Spleen (tissue), 11 donors: ENCODE data around the gene ADPGK. TPM values are rescaled to one million over a fixed set of nuclear protein-coding genes. Genes with fewer than 3 reads are reported as not detected.

Experiments
- DNase-seq: peaks from one replicate; pipeline ENCODE4 v3.0.0-alpha.2; 2020
- H3K27ac ChIP-seq, 8 donors: fragments of 200-600 bp; sonication (generic) in 7 of 8; 1 replicate in 4 of 8; 2 replicates in 4 of 8; pipeline versions ENCODE4 v1.5.0 to v1.8.0; 2016 to 2021; ENCODE audit warnings: inconsistent platforms in 4 of 8, mild to moderate bottlenecking in 4 of 8, moderate library complexity in 1 of 8
- H3K27me3 ChIP-seq, 7 donors: fragments of 200-600 bp; sonication (generic) in 6 of 7; replicated peaks in 1 of 7; 1 replicate in 4 of 7; 2 replicates in 3 of 7; pipeline versions ENCODE4 v1.5.0 to v1.8.0; 2016 to 2021; ENCODE audit warnings: inconsistent platforms in 3 of 7, mild to moderate bottlenecking in 1 of 7
- H3K36me3 ChIP-seq, 6 donors: fragments of 200-600 bp; sonication (generic) in 5 of 6; 1 replicate in 4 of 6; 2 replicates in 2 of 6; pipeline versions ENCODE4 v1.5.0 to v1.8.0; 2016 to 2021; ENCODE audit warnings: inconsistent platforms in 2 of 6
- H3K4me1 ChIP-seq, 6 donors: fragments of 200-600 bp; sonication (generic) in 5 of 6; 1 replicate in 3 of 6; 2 replicates in 3 of 6; pipeline versions ENCODE4 v1.5.0 to v1.8.0; 2016 to 2021; ENCODE audit warnings: inconsistent platforms in 3 of 6
- H3K4me3 ChIP-seq, 8 donors: fragments of 200-600 bp; sonication (generic) in 7 of 8; 1 replicate in 4 of 8; 2 replicates in 4 of 8; pipeline versions ENCODE4 v1.5.0 to v1.8.0; 2016 to 2021; ENCODE audit warnings: inconsistent platforms in 4 of 8, mild to moderate bottlenecking in 4 of 8, moderate library complexity in 2 of 8
- H3K9me3 ChIP-seq, 8 donors: fragments of 200-600 bp; sonication (generic) in 7 of 8; 1 replicate in 4 of 8; 2 replicates in 4 of 8; pipeline versions ENCODE4 v1.5.0 to v1.8.0; 2016 to 2021; ENCODE audit warnings: inconsistent platforms in 4 of 8
- POLR2A ChIP-seq, 3 donors: fragments of 450-650 bp; IDR thresholded peaks; one replicate each; pipeline ENCODE4 v1.5.1; 2017; ENCODE audit warnings: antibody characterized with exemption in 3 of 3, mild to moderate bottlenecking in 1 of 3
- POLR2AphosphoS5 ChIP-seq, 3 donors: sonication (generic); formaldehyde crosslinking; IDR thresholded peaks; one replicate each; pipeline ENCODE4 v1.5.1; 2017; ENCODE audit warnings: antibody characterized with exemption in 3 of 3
- WGBS, 5 donors: extraction: QIAGEN DNeasy Blood & Tissue Kit in 3 of 5; methylation state at CpG; one replicate each; pipeline versions ENCODE4 v1.1.5 to v1.1.7; 2013 to 2018; 5-methylcytosine and 5-hydroxymethylcytosine counted together
- intact Hi-C: fragments of 100-400 bp; cut with DNase I; formaldehyde crosslinking; loops from one replicate; pipeline ENCODE4 v1.15.0; 2023; ENCODE audit warnings: low total_unique reads
- polyA plus RNA-seq, 3 donors: library from polyadenylated mRNA; stranded (reverse); fragments of 200-250 nt; gene quantifications; one replicate each; pipeline ENCODE4 v1.2.1, GENCODE V29; 2013
- total RNA-seq, 7 donors: library from RNA; depleted of rRNA in 3 of 7; stranded (reverse); fragments of >200 nt in 3 of 7; fragmentation: NEBNext Ultra II Directional in 4 of 7; extraction: Animal tissue kit (Norgen Biotek cat#: 25700) in 4 of 7; gene quantifications; one replicate each; pipeline versions ENCODE4 v1.1.0 to v1.2.1, GENCODE V29; 2016 to 2021
- TF ChIP-seq, protein P1 (sequence below), 11 experiments: fragments of 200-600 bp in 7 of 11; fragments of 450-650 bp in 4 of 11; sonication (generic) in 4 of 11; IDR thresholded peaks in 8 of 11; conservative IDR thresholded peaks in 3 of 11; 1 replicate in 7 of 11; 2 replicates in 4 of 11; pipeline versions ENCODE4 v1.4.0 to v1.8.0; 2016 to 2021; ENCODE audit warnings: antibody characterized with exemption in 11 of 11, inconsistent platforms in 4 of 11, mild to moderate bottlenecking in 1 of 11
- donor health status: healthy with polysubstance abuse.
- donor health status: DM: no; HTN: no; CAD: no; lungs with moderate emphysema.
- donor health status: DM: no; HTN: no; CAD: no.
- donor health status: Bipolar disorder and iron deficiency.
- donor health status: healthy.
- donor health status: DM: no; HTN: no; CAD: no.
- donor health status: DM: yes; HTN: yes; CAD: no.

Gene ADPGK
- total and polyA plus RNA-seq, 10 donors = 65.4 to 119 (median 100) TPM

DNA sequence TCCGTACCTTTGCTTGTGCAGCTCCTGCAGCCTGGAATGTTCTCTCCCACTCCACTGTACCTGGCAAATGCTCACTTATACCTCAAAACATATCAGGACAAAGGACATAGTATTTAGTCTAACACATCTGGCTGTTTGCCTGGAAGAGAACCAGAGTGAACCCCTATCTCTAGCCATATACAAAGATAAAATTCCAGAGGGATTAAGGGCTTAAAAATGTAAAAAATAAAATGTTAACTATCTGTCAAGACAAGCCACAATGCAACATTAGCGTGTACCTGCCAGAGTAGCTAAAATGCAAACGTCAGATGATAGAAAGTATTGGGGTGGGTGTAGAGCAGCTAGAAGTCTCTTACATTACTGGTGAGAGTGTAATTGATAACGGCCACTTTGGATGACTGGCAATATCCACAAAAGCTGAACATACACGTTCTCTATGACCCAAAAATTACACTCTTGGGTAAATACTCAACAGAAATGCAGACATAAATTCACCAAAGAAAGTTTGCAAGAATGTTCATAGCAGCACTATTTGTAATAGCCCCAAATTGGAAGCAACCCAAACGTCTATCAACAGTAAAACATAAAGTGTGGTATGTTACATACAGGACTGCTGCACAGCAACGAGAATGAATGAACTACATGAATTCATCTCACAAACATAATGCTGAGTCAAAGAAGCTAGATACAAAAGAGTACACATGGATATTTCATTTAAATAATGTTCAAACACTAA is 18.2 kb upstream of the ADPGK start:
- no peaks in the 10 kb centered on the region for H3K36me3 ChIP-seq
- H3K4me1 ChIP-seq = peaks cover 0 to 11% (median 6%) of the 10 kb centered on the region in 6 donors
- TF ChIP-seq POLR2AphosphoS5 (IDR thresholded peaks at IDR 0.05) (no peak), POLR2A (IDR thresholded peaks at IDR 0.05) (no peak)
- no peak for DNase-seq
- WGBS, 5 donors = 60 to 83% (median 75%) methylated on average over 7 of the region's 7 CpGs
- H3K27me3 ChIP-seq = peaks cover 0 to 58% (median 7%) of the 10 kb centered on the region in 7 donors
- intact Hi-C loops = no loop called here
- H3K9me3 ChIP-seq = no peaks in the 10 kb centered on the region
- no peak overlapping the region for H3K27ac ChIP-seq
- no peak overlapping the region for H3K4me3 ChIP-seq

DNA sequence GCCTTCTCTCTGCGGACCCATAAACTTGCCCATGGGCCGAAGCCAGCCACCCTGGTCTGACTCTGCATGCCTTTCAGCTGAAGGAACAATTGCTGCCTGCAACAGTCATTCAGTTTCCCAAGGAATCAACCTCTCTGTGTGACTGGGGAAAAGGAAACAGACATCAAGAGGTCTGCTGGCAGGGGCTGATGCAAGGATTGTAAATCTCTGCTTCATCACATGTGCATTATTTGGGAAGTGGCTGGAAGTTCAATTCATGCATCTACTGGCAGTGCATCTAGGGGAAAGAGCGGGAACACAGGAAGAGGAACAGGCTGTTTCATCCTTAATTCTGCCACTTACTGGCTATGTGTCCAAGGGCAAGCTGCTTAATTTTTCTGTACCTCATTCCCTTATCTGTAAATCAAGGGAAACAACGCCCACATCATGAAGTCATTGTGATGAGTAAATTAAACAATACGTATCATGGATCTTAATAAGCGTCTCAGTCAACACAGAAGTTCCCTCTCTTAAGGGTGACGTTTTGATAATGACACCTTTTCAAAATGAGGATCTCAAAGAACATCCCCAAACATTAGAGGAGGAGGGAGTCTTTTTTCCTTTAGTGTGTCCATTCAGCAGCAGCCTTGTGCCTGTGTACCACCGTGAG is 17.4 kb upstream of the ADPGK start:
- Histone ChIP-seq H3K4me3 (no peak overlapping the region), H3K27ac (no peak overlapping the region), H3K4me1 (peaks cover 0 to 19% (median 12%) of the 10 kb centered on the region in 6 donors), H3K36me3 (no peaks in the 10 kb centered on the region), H3K9me3 (no peaks in the 10 kb centered on the region), H3K27me3 (peaks cover 0 to 66% (median 15%) of the 10 kb centered on the region in 7 donors)
- no peak for DNase-seq
- no peak for TF ChIP-seq POLR2AphosphoS5 (IDR thresholded peaks at IDR 0.05)
- TF ChIP-seq POLR2A (IDR thresholded peaks at IDR 0.05) = no peak
- TF ChIP-seq, protein P1, sequence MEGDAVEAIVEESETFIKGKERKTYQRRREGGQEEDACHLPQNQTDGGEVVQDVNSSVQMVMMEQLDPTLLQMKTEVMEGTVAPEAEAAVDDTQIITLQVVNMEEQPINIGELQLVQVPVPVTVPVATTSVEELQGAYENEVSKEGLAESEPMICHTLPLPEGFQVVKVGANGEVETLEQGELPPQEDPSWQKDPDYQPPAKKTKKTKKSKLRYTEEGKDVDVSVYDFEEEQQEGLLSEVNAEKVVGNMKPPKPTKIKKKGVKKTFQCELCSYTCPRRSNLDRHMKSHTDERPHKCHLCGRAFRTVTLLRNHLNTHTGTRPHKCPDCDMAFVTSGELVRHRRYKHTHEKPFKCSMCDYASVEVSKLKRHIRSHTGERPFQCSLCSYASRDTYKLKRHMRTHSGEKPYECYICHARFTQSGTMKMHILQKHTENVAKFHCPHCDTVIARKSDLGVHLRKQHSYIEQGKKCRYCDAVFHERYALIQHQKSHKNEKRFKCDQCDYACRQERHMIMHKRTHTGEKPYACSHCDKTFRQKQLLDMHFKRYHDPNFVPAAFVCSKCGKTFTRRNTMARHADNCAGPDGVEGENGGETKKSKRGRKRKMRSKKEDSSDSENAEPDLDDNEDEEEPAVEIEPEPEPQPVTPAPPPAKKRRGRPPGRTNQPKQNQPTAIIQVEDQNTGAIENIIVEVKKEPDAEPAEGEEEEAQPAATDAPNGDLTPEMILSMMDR (IDR thresholded peaks at IDR 0.05 in 8 of 11, conservative IDR thresholded peaks at IDR 0.05 in 3 of 11) = no peak
- 54 to 64% (median 59%) methylated on average over 8 of the region's 8 CpGs for WGBS, 5 donors
- intact Hi-C loops = no loop called here

DNA sequence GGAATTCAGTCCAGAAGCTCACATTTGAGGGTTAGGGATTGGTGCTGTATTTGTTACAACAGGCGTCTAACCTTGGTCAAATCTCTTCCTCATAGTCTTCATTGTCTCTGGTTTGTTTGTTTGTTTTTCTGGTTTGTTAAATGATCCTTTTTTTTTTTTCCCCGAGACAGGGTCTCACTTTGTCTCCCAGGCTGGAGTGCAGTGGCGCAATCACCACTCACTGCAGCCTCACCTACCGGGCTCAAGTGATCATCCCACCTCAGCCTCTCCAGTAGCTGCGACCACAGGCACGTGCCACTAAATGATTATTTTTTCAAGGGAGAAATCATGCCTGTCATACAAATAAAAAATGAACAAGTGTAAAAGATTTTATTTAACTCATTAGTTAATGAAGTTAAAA is 14.3 kb upstream of the ADPGK start:
- no peaks in the 10 kb centered on the region for H3K9me3 ChIP-seq
- H3K36me3 ChIP-seq = no peaks in the 10 kb centered on the region
- intact Hi-C loops = loop anchor here (5.0 kb wide), 1 partner anchor 279 kb away; no protein-coding TSS in a partner anchor
- H3K27me3 ChIP-seq = peaks cover 0 to 67% (median 17%) of the 10 kb centered on the region in 7 donors
- WGBS, 5 donors = 69 to 75% (median 72%) methylated on average over 6 of the region's 6 CpGs
- H3K4me3 ChIP-seq = no peak overlapping the region
- no peak for DNase-seq
- TF ChIP-seq POLR2AphosphoS5 (IDR thresholded peaks at IDR 0.05) (no peak), POLR2A (IDR thresholded peaks at IDR 0.05) (no peak)
- TF ChIP-seq, protein P1 (IDR thresholded peaks at IDR 0.05 in 8 of 11, conservative IDR thresholded peaks at IDR 0.05 in 3 of 11) = no peak
- H3K4me1 ChIP-seq = peaks cover 0 to 19% (median 12%) of the 10 kb centered on the region in 6 donors
- no peak overlapping the region for H3K27ac ChIP-seq

DNA sequence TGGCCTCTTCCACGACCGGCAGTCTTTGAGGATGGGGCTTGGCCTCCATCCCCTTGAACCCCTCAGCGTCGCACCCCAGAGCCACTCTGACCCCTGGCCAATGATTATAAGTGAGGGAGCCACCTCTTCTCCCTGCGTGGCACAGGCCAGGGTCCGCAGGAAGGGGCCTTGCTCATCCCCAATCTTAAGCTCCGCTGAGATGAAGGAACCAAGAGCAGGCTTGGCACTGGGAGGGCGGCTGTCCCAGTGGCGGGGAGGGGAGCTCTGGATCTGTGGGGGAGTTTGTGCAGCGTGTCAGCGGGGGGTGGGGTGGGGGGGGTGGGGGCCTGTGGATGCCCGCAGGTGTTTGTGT is 13.8 kb upstream of the ADPGK start:
- no peak for DNase-seq
- H3K27me3 ChIP-seq = peaks cover 0 to 67% (median 17%) of the 10 kb centered on the region in 7 donors
- H3K36me3 ChIP-seq = no peaks in the 10 kb centered on the region
- intact Hi-C loops = loop anchor here (5.0 kb wide), 1 partner anchor 280 kb away; no protein-coding TSS in a partner anchor
- H3K27ac ChIP-seq = peak overlapping the region in 1 of 8 donors; percentile 20
- TF ChIP-seq POLR2A (IDR thresholded peaks at IDR 0.05) (no peak), POLR2AphosphoS5 (IDR thresholded peaks at IDR 0.05) (no peak)
- TF ChIP-seq, protein P1 (IDR thresholded peaks at IDR 0.05 in 8 of 11, conservative IDR thresholded peaks at IDR 0.05 in 3 of 11) = no peak
- peaks cover 0 to 19% (median 12%) of the 10 kb centered on the region in 6 donors for H3K4me1 ChIP-seq
- WGBS, 5 donors = 13 to 25% (median 15%) methylated on average over 5 to 12 of the region's 12 CpGs
- no peaks in the 10 kb centered on the region for H3K9me3 ChIP-seq
- peak overlapping the region; percentile 35 to 72 (median 42) for H3K4me3 ChIP-seq
